ENCODE measurements around the gene RDH13. TPM values are rescaled to one million over a fixed set of nuclear protein-coding genes. Genes with fewer than 3 reads are reported as not detected.
A peak's percentile ranks its signal among the peaks of the same experiment; 100 is the strongest.

RDH13 gene
- 9.7 and 12.7 TPM in 2 replicates for total RNA-seq

- no peaks in the 10 kb centered on the region for H3K9me3 ChIP-seq (ENCODE audit: low read depth, low read length)
- peak; percentile 100 for DNase-seq (ENCODE audit: insufficient read length, low spot score, missing footprints)
- H3K4me2 ChIP-seq (ENCODE audit: insufficient read depth, low read length), result peak within 1 kb of the TSS; percentile 84
- H4K20me1 ChIP-seq (ENCODE audit: insufficient read depth, low read length), result no peaks in the 10 kb centered on the region
- H2AFZ ChIP-seq (ENCODE audit: low read length), result peak within 1 kb of the TSS; percentile 83
- no peaks in the 10 kb centered on the region for H3K4me1 ChIP-seq (ENCODE audit: insufficient read depth, low read length)
- no peak for TF ChIP-seq CTCF (IDR thresholded peaks at IDR 0.05; ENCODE audit: extremely low read depth, low read depth, low read length)
- H3K79me2 ChIP-seq (ENCODE audit: insufficient read depth, low read length), result peaks cover 8% of the 10 kb centered on the region
- no peak within 1 kb of the TSS for H3K27ac ChIP-seq (ENCODE audit: low read depth, low read length)
- H3K36me3 ChIP-seq (ENCODE audit: insufficient read depth, low read length), result no peaks in the 10 kb centered on the region
- peaks cover 5% of the 10 kb centered on the region for H3K27me3 ChIP-seq (ENCODE audit: insufficient read depth, low read length)
- H3K4me3 ChIP-seq (ENCODE audit: insufficient read depth, low read length), result peak within 1 kb of the TSS; percentile 85
These were observed at the start of gene RDH13 for GRCh38 chr19:55062735-55063491. RDH13 (minus strand) TSS chr19:55063148; CDS start chr19:55063032, 116 bp downstream.

GRCh38 chr19:55112246-55112776 lies 49.4 kb upstream of the RDH13 start:
- TF ChIP-seq CTCF (IDR thresholded peaks at IDR 0.05; ENCODE audit: extremely low read depth, low read depth, low read length), result no peak
- peak; percentile 62 for DNase-seq (ENCODE audit: insufficient read length, low spot score, missing footprints)
- Histone ChIP-seq H3K4me3 (ENCODE audit: insufficient read depth, low read length) (no peak overlapping the region), H3K9me3 (ENCODE audit: low read depth, low read length) (no peaks in the 10 kb centered on the region), H2AFZ (ENCODE audit: low read length) (no peak overlapping the region), H3K4me2 (ENCODE audit: insufficient read depth, low read length) (no peak overlapping the region), H3K27me3 (ENCODE audit: insufficient read depth, low read length) (no peaks in the 10 kb centered on the region), H3K4me1 (ENCODE audit: insufficient read depth, low read length) (peaks cover 8% of the 10 kb centered on the region), H4K20me1 (ENCODE audit: insufficient read depth, low read length) (peaks cover 52% of the 10 kb centered on the region), H3K79me2 (ENCODE audit: insufficient read depth, low read length) (peaks cover 82% of the 10 kb centered on the region), H3K27ac (ENCODE audit: low read depth, low read length) (peak overlapping the region; percentile 77), H3K36me3 (ENCODE audit: insufficient read depth, low read length) (peaks cover 15% of the 10 kb centered on the region)

GRCh38 chr19:55111238-55111831 lies 48.4 kb upstream of the RDH13 start:
- peaks cover 80% of the 10 kb centered on the region for H3K79me2 ChIP-seq (ENCODE audit: insufficient read depth, low read length)

More at GRCh38 chr19:55111238-55111831, 48.4 kb upstream of the RDH13 start:
- Histone ChIP-seq H3K27ac (ENCODE audit: low read depth, low read length) (no peak overlapping the region), H2AFZ (ENCODE audit: low read length) (no peak overlapping the region), H3K4me2 (ENCODE audit: insufficient read depth, low read length) (no peak overlapping the region), H3K36me3 (ENCODE audit: insufficient read depth, low read length) (peaks cover 15% of the 10 kb centered on the region), H4K20me1 (ENCODE audit: insufficient read depth, low read length) (peaks cover 50% of the 10 kb centered on the region), H3K27me3 (ENCODE audit: insufficient read depth, low read length) (no peaks in the 10 kb centered on the region), H3K9me3 (ENCODE audit: low read depth, low read length) (no peaks in the 10 kb centered on the region), H3K4me1 (ENCODE audit: insufficient read depth, low read length) (peaks cover 8% of the 10 kb centered on the region), H3K4me3 (ENCODE audit: insufficient read depth, low read length) (no peak overlapping the region)
- DNase-seq (ENCODE audit: insufficient read length, low spot score, missing footprints), result peak; percentile 60
- no peak for TF ChIP-seq CTCF (IDR thresholded peaks at IDR 0.05; ENCODE audit: extremely low read depth, low read depth, low read length)
